Fibroblast of skin of scalp (primary cell): ENCODE data around the gene PIGX.
A peak's percentile ranks its signal among the peaks of the same experiment; 100 is the strongest.

Experiments
- DNase-seq: peaks from one replicate; pipeline ENCODE4 v3.0.0-alpha.2; 2013

PIGX gene

DNA sequence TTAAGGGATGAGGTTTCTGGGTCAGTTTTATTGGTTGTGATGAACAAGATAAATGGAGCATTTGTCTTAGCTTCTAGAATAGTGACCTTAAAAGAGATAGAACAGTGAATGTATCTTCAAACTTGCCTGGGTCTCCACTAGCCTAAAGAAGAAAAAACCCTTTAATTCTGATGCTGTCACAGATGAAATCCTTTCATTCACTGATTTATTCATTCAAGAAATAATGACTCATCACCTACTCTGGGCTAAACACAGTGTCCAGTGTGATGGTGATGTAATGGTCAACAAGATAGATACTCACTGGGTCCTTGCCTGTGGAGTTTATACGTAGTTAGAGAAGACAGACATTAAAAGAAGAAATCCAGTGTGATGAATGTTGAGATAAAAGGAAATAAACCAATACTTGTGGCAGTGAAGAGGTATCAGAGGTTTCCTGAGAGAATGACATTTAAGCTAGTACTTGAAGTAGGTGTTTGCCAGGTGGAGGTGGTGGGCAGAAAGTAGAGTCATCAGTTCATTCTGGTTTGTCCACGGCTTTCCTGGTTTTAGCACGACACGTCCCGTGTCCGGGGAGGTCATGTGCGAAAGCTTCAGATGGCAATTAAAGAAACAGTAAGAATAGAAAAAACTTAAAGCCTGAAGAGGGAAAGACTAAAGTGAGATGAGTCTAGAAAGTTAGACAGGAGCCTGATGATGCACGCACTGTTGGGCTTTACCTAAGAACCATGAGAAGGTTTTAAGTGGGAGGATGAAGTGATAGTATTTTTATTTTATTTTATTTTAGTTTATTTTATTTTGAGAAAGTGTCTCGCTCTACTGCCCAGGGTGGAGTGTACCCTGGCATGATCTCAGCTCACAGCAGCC lies 45.9 kb downstream of the PIGX start:
- DNase-seq = peak; percentile 42

DNA sequence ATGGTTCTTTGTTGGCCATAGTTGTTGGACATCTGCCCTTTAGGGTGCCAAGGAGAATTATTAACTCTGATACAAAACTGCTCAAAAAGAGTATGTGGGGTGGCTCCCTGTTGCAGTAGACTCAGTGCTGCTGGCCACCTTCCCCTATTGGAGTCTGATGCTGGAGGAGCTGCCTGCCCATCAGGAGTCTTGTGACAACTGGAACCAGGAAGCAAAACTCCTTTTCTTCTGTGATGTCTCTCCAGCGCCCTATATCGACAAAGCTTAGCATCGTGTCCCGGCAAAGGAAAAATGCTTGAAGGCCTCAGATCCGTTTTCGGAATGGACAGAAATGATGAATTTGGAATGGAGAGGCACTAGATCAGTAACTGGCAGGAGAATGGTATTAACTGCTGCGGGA lies 51.0 kb downstream of the PIGX start:
- no peak for DNase-seq

DNA sequence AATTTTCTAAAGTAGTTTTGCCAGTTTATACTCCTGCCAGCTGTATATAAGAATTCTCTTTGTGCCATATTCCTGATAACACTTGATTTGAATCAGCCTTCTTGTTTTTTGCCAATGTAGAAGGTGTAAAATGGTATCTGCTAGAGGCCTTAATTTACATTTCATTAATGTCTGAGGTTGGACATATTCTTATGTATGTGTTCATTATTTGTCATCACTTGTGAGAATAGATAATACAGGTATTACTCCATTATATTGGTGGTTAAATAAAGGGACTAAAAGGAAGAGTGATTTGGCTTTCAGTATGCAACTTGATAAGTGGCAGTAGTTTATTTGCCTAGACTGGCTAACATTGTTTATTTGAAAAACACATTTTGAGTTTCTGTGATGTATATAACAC lies 53.3 kb downstream of the PIGX start:
- no peak for DNase-seq

DNA sequence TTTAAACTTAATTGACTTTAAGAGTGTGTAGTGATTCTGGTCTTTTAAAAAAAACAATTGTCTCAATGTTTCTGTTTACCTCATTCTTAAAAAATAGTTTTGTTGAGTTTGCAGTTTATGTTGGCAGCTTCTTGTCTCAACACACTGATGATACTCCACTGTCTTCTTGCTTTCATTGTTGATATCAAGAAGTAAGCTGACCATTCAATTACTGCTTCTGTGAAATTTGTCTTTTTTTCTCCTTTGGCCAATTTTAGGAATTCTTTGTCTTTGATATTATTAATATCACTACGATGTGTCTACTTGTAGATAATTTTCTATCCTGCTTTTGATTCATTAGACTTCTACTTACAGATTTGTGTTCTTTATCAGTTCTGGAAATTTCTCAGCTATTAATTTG lies 58.9 kb downstream of the PIGX start:
- no peak for DNase-seq

DNA sequence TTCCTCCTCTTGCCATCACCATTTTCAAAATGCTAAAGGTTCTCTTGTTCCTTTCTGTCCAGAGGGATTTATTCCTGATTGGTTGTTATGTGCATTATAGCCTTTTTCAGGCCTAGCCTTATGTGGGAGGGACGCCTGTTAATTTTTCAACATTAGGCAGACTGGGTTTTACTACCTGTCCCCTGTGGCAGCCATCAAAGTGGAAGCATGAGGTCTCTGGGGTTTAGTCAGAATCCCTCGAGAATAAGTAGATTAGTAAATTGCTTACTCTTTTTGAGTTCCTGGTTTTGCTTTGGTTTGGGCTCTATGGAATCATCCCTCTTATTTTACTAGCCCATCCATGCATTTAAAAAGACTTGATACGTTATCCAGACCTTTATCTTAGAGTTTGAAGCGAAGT lies 59.9 kb downstream of the PIGX start:
- DNase-seq = no peak

DNA sequence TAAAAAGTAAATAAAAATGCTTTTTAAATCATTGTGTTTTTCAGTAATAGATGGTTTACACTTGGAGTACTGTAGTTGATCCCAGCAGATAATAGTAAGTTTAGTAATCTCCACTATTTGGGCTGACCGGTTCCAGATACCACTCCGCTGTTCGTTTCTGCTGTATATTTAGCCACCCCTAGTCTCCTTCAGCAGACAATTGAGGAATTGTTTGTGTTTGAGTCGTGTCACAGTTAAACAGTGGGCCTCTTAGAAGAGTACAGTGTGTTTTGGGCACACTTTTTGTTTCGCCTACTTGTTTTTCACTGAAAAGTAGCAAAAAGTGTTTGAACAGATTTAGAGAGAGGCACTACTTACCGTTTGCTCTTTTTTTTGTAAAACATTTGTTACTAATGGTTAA lies 60.7 kb downstream of the PIGX start:
- DNase-seq = no peak

DNA sequence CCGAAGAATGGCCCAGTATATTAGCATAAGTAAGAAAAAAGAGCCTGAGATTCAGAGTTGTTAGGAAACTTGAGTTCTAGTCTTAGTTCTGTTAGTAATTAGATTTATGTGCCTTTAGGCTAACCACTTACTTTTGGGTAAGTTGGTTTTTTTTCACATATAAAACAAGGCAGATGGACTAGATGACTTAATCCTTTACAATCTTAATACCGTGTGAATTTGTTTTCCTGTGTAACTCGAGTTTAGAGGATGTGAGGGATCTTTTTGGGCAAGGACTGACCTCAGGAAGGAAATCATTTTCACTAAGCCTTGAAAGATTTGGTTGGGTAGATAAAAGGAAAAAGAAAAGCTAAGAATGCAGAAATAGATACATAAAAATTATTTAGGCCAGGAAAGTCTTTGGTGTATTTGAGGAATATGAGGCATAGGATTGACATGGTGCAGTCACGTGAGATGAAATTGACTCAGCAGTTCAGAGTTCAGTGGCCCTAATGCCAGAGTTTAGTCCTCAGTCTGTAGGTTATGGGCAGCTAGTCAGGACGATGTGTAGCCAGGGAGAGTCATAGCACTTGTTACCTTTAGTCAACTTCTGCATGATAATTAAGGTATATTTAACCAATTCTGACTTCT lies 62.1 kb downstream of the PIGX start:
- DNase-seq = no peak

DNA sequence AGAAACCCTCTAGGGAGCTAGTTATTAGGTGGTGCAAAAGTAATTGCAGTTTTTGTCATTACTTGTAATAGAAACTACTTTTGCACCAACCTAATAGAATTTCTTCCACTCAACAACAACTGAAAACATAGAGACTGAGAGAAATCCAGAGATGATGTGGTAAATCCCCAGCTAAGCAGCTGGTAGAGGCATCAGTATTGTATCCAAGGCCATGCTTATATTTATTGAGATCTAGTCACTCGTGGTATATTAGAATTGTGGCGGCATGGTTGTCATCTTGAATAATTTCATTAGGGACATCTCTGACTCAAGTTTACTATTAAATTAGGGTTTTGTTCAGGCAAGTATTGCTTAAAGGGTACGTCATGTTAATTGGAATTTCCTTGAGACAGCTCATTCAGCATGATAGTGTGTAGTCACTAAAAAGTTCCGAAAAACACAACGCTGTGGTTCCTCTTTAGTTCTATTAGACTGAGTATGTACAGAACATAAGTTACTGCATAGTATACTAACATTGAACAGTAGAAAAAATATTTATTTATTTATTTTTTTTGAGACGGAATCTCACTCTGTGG lies 62.8 kb downstream of the PIGX start:
- DNase-seq = peak; percentile 30

DNA sequence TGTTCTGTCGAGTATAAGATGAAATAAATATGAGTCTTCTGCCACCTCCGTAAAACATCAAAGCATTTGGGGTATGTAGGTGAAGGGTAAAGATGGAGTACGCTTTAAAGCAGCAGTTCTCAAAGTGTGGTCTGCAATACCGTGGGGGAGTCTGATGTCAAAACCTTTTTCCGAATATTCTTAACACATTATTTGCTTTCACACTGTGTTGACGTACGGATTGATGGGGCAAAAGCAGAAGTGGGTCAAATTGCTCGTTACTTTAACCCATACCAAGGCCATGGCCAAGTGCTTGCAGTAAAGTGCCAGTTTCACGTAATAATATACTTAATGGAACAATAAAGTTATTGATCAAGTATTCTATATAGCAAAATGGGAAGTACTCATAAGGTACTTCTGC lies 63.8 kb downstream of the PIGX start:
- no peak for DNase-seq

DNA sequence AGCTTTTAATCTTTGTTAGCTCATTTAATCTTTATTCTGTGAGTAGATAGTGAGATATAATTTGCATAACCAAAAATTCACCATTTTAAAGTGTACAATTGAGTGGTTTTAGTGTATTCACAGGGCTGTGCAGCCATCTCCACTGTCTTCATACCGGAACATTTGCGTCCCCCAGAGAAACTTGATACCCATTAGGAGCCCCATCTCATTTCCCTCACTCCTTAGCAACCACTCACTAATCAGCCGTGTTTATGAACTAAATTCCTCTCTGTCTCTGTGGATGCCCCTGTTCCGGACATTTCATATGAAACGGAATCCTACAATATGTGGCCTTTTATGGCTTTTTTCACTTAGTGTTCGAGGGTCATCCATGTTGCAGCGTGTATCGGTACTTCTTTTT lies 65.7 kb downstream of the PIGX start:
- no peak for DNase-seq

DNA sequence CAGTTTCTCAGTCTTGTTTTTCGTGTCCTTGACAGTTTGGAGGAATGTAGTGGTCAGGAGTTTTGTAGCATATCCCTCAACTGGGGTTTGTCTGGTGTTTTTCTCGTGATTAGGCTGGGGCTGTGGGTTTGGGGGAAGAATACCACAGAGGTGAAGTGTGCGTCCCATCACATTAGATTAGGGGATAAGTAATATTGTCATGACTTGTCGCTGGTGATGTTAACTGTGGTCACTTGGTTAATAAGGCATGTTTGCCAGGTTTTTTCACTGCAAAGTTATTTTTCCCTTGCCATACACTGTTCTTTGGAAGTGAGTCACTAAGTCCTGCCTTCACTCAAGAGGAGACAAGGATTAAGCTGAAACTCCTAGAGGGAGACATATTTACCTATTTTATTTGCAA lies 66.6 kb downstream of the PIGX start:
- peak; percentile 84 for DNase-seq

DNA sequence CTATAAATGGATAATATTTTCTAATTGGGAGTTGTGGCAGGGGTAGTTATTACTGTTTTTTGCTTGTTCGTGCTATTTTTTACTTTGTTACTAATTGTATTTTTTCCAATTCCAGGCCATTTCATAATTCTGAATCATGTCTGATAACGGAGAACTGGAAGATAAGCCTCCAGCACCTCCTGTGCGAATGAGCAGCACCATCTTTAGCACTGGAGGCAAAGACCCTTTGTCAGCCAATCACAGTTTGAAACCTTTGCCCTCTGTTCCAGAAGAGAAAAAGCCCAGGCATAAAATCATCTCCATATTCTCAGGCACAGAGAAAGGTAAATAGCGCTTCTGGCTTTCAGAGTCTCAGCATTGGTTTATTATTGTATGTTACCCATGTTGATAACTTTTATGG lies 70.3 kb downstream of the PIGX start:
- no peak for DNase-seq
